A204.1 (cell line): ENCODE measurements around the gene NUB1.

ENCODE experiments used
- FAIRE-seq: peaks from 2 replicates; lab custom pipeline; 2012; peaks lifted over from hg19 to GRCh38; lab: Jason Lieb, UNC

The NUB1 gene

GRCh38 chr7:151405588-151405987 is 64.0 kb downstream of the NUB1 start:
- FAIRE-seq = no peak

- no peak for FAIRE-seq
Observed at GRCh38 chr7:151406051-151406875, 64.7 kb downstream of the NUB1 start.

GRCh38 chr7:151406886-151407583 is 65.4 kb downstream of the NUB1 start:
- no peak for FAIRE-seq

- no peak for FAIRE-seq
Observed at GRCh38 chr7:151408498-151408838, 66.9 kb downstream of the NUB1 start.

- no peak for FAIRE-seq
Observed at GRCh38 chr7:151408839-151409666, 67.4 kb downstream of the NUB1 start.

GRCh38 chr7:151409667-151410404 is 68.2 kb downstream of the NUB1 start, which contains the start of gene WDR86:
TSS of gene WDR86 (minus strand) at chr7:151410038. CDS start at chr7:151409589, 449 bp downstream.
- no peak for FAIRE-seq

GRCh38 chr7:151410405-151411390 is 69.1 kb downstream of the NUB1 start:
- FAIRE-seq = no peak

GRCh38 chr7:151411551-151411950 is 69.9 kb downstream of the NUB1 start:
- no peak for FAIRE-seq

GRCh38 chr7:151412318-151412717 is 70.7 kb downstream of the NUB1 start:
- FAIRE-seq = no peak

- no peak for FAIRE-seq
Observed at GRCh38 chr7:151413241-151413640, 71.6 kb downstream of the NUB1 start.

GRCh38 chr7:151415375-151416105 is 73.9 kb downstream of the NUB1 start:
- no peak for FAIRE-seq

- no peak for FAIRE-seq
Observed at GRCh38 chr7:151416112-151416940, 74.7 kb downstream of the NUB1 start.

- no peak for FAIRE-seq
Observed at GRCh38 chr7:151416941-151417315, 75.3 kb downstream of the NUB1 start.

GRCh38 chr7:151420144-151420543 is 78.5 kb downstream of the NUB1 start:
- FAIRE-seq = no peak

GRCh38 chr7:151422212-151422611 is 80.6 kb downstream of the NUB1 start:
- no peak for FAIRE-seq

- FAIRE-seq = no peak
Observed at GRCh38 chr7:151423226-151423625, 81.6 kb downstream of the NUB1 start.

GRCh38 chr7:151423936-151424335 is 82.3 kb downstream of the NUB1 start:
- no peak for FAIRE-seq

GRCh38 chr7:151424799-151425198 is 83.2 kb downstream of the NUB1 start:
- FAIRE-seq = no peak
